Upper lobe of right lung (tissue), 1 donor: Measurements from ENCODE around the gene GSK3B. TPM values are rescaled to one million over a fixed set of nuclear protein-coding genes. Genes with fewer than 3 reads are reported as not detected.

Experiments used
- ATAC-seq: fragments of 200-7000 bp; cut with Tn5 transposase; one replicate; pipeline ENCODE4 v1.9.1; 2020; ENCODE audit warnings: mild to moderate bottlenecking, moderate library complexity
- DNase-seq: peaks from one replicate; pipeline ENCODE4 v3.0.0-alpha.2; 2020
- H3K27ac ChIP-seq: fragments of 200-600 bp; one replicate; pipeline ENCODE4 v1.8.0; 2022
- H3K27me3 ChIP-seq: fragments of 200-600 bp; one replicate; pipeline ENCODE4 v1.8.0; 2022; ENCODE audit warnings: mild to moderate bottlenecking
- H3K36me3 ChIP-seq: fragments of 200-600 bp; one replicate; pipeline ENCODE4 v1.8.0; 2022
- H3K4me1 ChIP-seq: fragments of 200-600 bp; one replicate; pipeline ENCODE4 v1.8.0; 2022
- H3K4me3 ChIP-seq: fragments of 200-600 bp; one replicate; pipeline ENCODE4 v1.8.0; 2022; ENCODE audit warnings: mild to moderate bottlenecking
- H3K9me3 ChIP-seq: fragments of 200-600 bp; one replicate; pipeline ENCODE4 v1.8.0; 2022
- CTCF ChIP-seq: fragments of 200-600 bp; IDR thresholded peaks from one replicate; pipeline ENCODE4 v1.8.0; 2022; ENCODE audit warnings: antibody characterized with exemption
- intact Hi-C: fragments of 100-400 bp; cut with DNase I; formaldehyde crosslinking; loops from one replicate; pipeline ENCODE4 v1.11.0; 2022
- total RNA-seq: library from RNA; stranded (reverse); fragmentation: NEBNext Ultra II Directional; extraction: Animal tissue kit (Norgen Biotek cat#: 25700); gene quantifications from one replicate; pipeline ENCODE4 v1.2.1, GENCODE V29; 2021
- donor health status: DM: no; HTN: yes; CAD: no; lungs with severe emphysema.

GSK3B gene
- total RNA-seq, 1 donor from 2014 or later, result 55.2 TPM

- H3K27ac ChIP-seq, result peak overlapping the region; percentile 100
- peaks cover 13% of the 10 kb centered on the region for H3K4me1 ChIP-seq
- TF ChIP-seq CTCF, result no peak
- DNase-seq (no peak), ATAC-seq (no peak)
- no peaks in the 10 kb centered on the region for H3K36me3 ChIP-seq
- H3K27me3 ChIP-seq, result no peaks in the 10 kb centered on the region
- no peaks in the 10 kb centered on the region for H3K9me3 ChIP-seq
- intact Hi-C loops, result no loop called here
- peak overlapping the region; percentile 86 for H3K4me3 ChIP-seq
Observed at GRCh38 chr3:120095979-120096426, 1.8 kb upstream of the GSK3B start.

- TF ChIP-seq CTCF, result no peak
- Histone ChIP-seq H3K4me1 (peaks cover 19% of the 10 kb centered on the region), H3K27ac (peak overlapping the region; percentile 100), H3K4me3 (peak overlapping the region; percentile 86), H3K9me3 (no peaks in the 10 kb centered on the region), H3K36me3 (no peaks in the 10 kb centered on the region), H3K27me3 (no peaks in the 10 kb centered on the region)
- peak; percentile 70 for ATAC-seq
- peak; percentile 97 for DNase-seq
- intact Hi-C loops, result no loop called here
Observed at GRCh38 chr3:120095226-120095978, 1.2 kb upstream of the GSK3B start.

GRCh38 chr3:120094776-120095225, 554 bp upstream of the GSK3B start:
- Histone ChIP-seq H3K36me3 (no peaks in the 10 kb centered on the region), H3K4me1 (peaks cover 23% of the 10 kb centered on the region), H3K9me3 (no peaks in the 10 kb centered on the region), H3K27me3 (no peaks in the 10 kb centered on the region), H3K4me3 (peak overlapping the region; percentile 86), H3K27ac (peak overlapping the region; percentile 100)
- TF ChIP-seq CTCF, result no peak
- intact Hi-C loops, result no loop called here
- peak; percentile 98 for DNase-seq
- peak; percentile 89 for ATAC-seq

- Histone ChIP-seq H3K9me3 (no peaks in the 10 kb centered on the region), H3K27ac (peak overlapping the region; percentile 100), H3K27me3 (no peaks in the 10 kb centered on the region), H3K36me3 (no peaks in the 10 kb centered on the region), H3K4me3 (peak overlapping the region; percentile 86), H3K4me1 (peaks cover 33% of the 10 kb centered on the region)
- DNase-seq, result no peak
- TF ChIP-seq CTCF, result no peak
- intact Hi-C loops, result no loop called here
- no peak for ATAC-seq
Observed at GRCh38 chr3:120093119-120093910, 932 bp downstream of the GSK3B start.

GRCh38 chr3:120092474-120092873, 1.8 kb downstream of the GSK3B start:
- Histone ChIP-seq H3K4me1 (peaks cover 33% of the 10 kb centered on the region), H3K9me3 (no peaks in the 10 kb centered on the region), H3K4me3 (peak overlapping the region; percentile 86), H3K27me3 (no peaks in the 10 kb centered on the region), H3K27ac (no peak overlapping the region), H3K36me3 (no peaks in the 10 kb centered on the region)
- DNase-seq (no peak), ATAC-seq (no peak)
- TF ChIP-seq CTCF, result no peak
- intact Hi-C loops, result no loop called here
